ENCODE measurements around the gene ATP2C2. TPM values are rescaled to one million over a fixed set of nuclear protein-coding genes. Genes with fewer than 3 reads are reported as not detected.
"Not testable (repeated sequence)": the region's sequence is repeated elsewhere in the genome, so short reads cannot be mapped to it uniquely, and the experiment has no call there.

Gene ATP2C2
- polyA plus RNA-seq: under 1 TPM in 2 of 3 donors, not detected in 1; 0.06 to 0.15 TPM

GRCh38 chr16:84368308-84368996, at the start of gene ATP2C2:
TSS of gene ATP2C2 (plus strand) at chr16:84368538. CDS start at chr16:84368616, 78 bp downstream.
- no peak within 1 kb of the TSS for H3K27ac ChIP-seq (ENCODE audit: low read depth, low read length)
- WGBS, 3 donors: 2% methylated on average over 60 to 66 of the region's 66 CpGs

- WGBS, 3 donors: 91 to 93% (median 92%) methylated on average over 24 of the region's 24 CpGs
- no peak overlapping the region for H3K27ac ChIP-seq (ENCODE audit: low read depth, low read length)
These were observed 49.1 kb upstream of the ATP2C2 start for GRCh38 chr16:84319146-84319760.

DNA sequence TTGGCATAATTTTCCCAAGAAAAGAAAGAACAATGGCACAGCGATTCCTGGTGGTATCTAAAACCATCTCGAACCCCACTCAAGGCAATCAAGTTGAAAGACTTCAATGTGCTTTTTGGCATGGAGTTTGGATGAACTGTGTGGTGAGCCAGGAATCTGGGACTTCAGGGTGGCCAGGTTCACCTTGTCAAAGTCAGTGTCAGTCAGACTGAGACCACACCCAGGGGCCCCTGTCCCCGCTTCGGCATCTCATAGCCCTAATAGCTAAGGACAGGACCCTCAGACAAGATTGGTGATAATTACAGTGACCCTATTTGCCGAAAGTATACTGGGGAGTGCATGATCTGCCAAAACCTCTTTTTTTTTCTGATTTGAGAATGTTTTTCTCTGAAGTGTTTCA, 47.8 kb upstream of the ATP2C2 start:
- 69 to 84% (median 80%) methylated on average over 5 of the region's 5 CpGs for WGBS, 3 donors

GRCh38 chr16:84321932-84322331, 46.4 kb upstream of the ATP2C2 start:
- WGBS, 3 donors: 43 to 64% (median 57%) methylated on average over 4 of the region's 4 CpGs
- no peak overlapping the region for H3K27ac ChIP-seq (ENCODE audit: low read depth, low read length)

More for the DNA sequence above, 47.8 kb upstream of the ATP2C2 start:
- H3K27ac ChIP-seq (ENCODE audit: low read depth, low read length): no peak overlapping the region

- H3K27ac ChIP-seq (ENCODE audit: low read depth, low read length): no peak overlapping the region
- whole genome bisulfite sequencing, 3 donors: 57 to 79% (median 73%) methylated on average over 4 of the region's 4 CpGs
These were observed 45.6 kb upstream of the ATP2C2 start for GRCh38 chr16:84322749-84323148.

DNA sequence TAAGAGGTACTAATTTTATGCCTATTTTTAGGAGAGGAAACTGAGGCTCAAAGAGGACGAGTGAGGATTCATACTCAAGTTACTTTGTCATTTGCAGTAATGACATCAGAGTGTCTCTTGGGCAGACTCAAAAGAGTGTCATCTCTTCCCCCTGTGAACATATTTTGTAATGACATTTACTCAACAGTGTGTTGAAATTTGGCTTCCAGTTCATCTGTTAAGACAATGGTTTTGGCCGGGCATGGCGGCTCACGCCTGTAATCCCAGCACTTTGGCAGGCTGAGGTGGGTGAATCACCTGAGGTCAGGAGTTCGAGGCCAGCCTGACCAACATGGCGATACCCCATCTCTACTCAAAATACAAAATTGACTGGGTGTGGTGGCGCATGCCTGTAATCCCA, 44.7 kb upstream of the ATP2C2 start:
- no peak overlapping the region for H3K27ac ChIP-seq (ENCODE audit: low read depth, low read length)
- 63 to 78% (median 70%) methylated on average over 7 of the region's 7 CpGs for WGBS, 3 donors

- no peak overlapping the region for H3K27ac ChIP-seq (ENCODE audit: low read depth, low read length)
- WGBS, 3 donors: 36 to 45% (median 43%) methylated on average over 2 of the region's 2 CpGs
These were observed 43.7 kb upstream of the ATP2C2 start for GRCh38 chr16:84324434-84325262.

- WGBS, 3 donors: 55 to 89% (median 80%) methylated on average over 2 of the region's 2 CpGs
These were observed 41.8 kb upstream of the ATP2C2 start for GRCh38 chr16:84326545-84326944.

GRCh38 chr16:84327926-84328505, 40.3 kb upstream of the ATP2C2 start:
- WGBS, 3 donors: 62 to 85% (median 84%) methylated on average over 13 of the region's 13 CpGs

More at GRCh38 chr16:84326545-84326944, 41.8 kb upstream of the ATP2C2 start:
- H3K27ac ChIP-seq (ENCODE audit: low read depth, low read length): no peak overlapping the region

DNA sequence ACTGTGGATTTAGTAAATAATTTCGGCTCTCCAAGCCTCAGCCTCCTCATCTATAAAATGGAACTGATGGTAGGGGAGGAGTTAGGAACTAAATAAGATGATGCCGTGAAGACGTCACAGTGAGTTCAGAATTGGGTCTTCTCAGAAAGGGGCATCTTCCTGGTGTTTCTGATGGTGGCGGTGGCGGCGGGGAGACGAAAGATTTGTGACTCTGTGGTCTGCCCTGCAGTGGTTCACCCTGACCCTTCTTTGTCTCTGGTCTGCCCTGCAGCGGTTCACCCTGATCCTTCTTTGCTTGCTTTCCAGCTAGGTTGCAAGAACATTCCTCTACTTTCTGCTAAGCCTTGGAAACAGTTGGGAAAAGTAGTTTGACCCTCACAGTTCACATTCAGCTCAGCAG, 39.3 kb upstream of the ATP2C2 start:
- WGBS, 3 donors: 88 to 96% (median 90%) methylated on average over 8 of the region's 8 CpGs
- no peak overlapping the region for H3K27ac ChIP-seq (ENCODE audit: low read depth, low read length)

More at GRCh38 chr16:84327926-84328505, 40.3 kb upstream of the ATP2C2 start:
- no peak overlapping the region for H3K27ac ChIP-seq (ENCODE audit: low read depth, low read length)

- H3K27ac ChIP-seq (ENCODE audit: low read depth, low read length): no peak overlapping the region
- WGBS, 3 donors: 51 to 80% (median 79%) methylated on average over 18 of the region's 18 CpGs
These were observed 38.3 kb upstream of the ATP2C2 start for GRCh38 chr16:84329843-84330684.

GRCh38 chr16:84330685-84331050, 37.7 kb upstream of the ATP2C2 start:
- no peak overlapping the region for H3K27ac ChIP-seq (ENCODE audit: low read depth, low read length)
- WGBS, 3 donors: 84 to 89% (median 89%) methylated on average over 5 of the region's 5 CpGs

DNA sequence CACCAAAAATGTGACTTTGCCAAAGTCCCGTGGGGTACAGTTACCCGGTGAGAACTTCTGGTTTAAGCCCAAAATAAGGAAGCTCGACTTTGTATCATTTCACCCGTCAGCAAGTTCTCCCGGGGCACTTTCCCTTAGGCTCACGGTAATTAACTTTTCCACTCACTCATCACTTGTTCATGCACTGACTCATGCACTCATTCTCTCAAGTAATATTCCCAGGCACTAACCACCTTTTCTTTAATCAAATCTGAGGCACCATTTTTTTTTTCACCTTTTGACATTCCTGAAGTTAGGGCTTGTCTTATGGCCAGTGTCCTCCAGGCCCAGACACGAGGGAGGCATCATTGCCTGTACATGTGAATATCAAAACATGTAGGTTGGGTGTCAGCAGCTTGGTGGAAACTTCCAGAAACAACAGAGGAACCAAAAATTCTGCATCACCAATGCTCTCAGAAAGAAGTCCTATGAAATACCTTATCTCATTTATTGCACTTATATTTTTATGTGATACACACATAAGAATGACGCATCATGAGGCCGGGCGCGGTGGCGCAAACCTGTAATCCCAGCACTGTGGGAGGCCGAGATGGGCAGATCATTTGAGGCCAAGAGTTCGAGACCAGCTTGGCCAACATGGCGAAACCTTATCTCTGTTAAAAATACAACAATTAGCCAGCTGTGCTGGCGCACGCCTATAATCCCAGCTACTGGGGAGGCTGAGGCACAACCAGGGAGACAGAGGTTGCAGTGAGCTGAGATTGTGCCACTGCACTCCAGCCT, 36.1 kb upstream of the ATP2C2 start:
- no peak overlapping the region for H3K27ac ChIP-seq (ENCODE audit: low read depth, low read length)
- WGBS, 3 donors: 84 to 89% (median 85%) methylated on average over 17 of the region's 17 CpGs

- H3K27ac ChIP-seq (ENCODE audit: low read depth, low read length): no peak overlapping the region
- WGBS, 3 donors: 52 to 79% (median 62%) methylated on average over 10 of the region's 10 CpGs
These were observed 35.2 kb upstream of the ATP2C2 start for GRCh38 chr16:84332975-84333684.

DNA sequence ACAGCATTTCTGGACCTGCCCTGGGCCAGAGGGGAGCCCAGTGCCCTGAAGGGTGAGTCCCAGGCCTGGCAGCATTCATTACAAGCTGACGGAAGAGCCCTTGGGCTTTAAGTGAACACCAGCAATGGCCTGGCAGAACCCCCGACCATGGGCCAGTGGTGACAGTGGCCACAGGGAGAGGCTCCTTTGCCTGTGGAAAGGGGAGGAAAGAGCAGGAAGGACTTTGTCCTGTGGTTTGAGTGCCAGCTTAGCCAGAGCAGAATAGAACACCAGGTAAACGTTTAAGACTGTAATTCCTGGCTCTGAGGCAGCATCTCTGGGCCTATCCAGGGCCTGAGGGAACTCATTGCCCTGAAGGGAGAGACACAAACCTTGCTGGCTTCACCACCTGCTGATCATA, 34.3 kb upstream of the ATP2C2 start:
- 79 to 93% (median 89%) methylated on average over 3 of the region's 3 CpGs for WGBS, 3 donors
- no peak overlapping the region for H3K27ac ChIP-seq (ENCODE audit: low read depth, low read length)

DNA sequence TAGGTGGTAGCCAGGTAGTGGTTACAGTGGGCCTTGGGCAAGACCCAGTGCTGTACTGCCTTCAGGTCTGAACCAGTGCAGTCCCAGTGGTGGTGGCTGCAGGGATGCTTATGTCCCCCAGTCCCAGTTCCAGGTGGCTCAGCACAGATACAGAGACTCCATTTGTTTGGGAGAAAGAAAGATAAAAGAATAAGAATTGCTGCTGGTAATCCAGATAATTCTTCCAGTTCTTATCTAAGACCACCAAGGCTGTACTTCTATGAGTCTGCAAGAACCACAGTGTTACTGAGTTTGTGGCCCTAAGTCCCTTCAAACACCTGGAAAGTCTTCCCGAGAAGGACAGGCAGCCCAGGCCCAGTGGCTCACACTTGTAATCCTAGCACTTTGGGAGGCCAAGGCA, 33.9 kb upstream of the ATP2C2 start:
- WGBS, 3 donors: 75 to 95% (median 92%) methylated on average over 1 of the region's 1 CpG
- no peak overlapping the region for H3K27ac ChIP-seq (ENCODE audit: low read depth, low read length)

GRCh38 chr16:84337236-84337635, 31.1 kb upstream of the ATP2C2 start:
- not testable (repeated sequence) for H3K27ac ChIP-seq (ENCODE audit: low read depth, low read length)

Measured in adipose tissue (tissue), 3 donors.